Coronary artery (tissue), 2 donors: ENCODE results near the gene ATRNL1.

Experiments
- DNase-seq: peaks from one replicate; pipeline ENCODE4 v3.0.0-alpha.2; 2017; ENCODE audit warnings: low spot score
- H3K27ac ChIP-seq, 2 donors: fragments of 200-600 bp; sonication (generic); one replicate each; pipeline ENCODE4 v1.5.1; 2016 to 2019
- H3K4me3 ChIP-seq: fragments of 200-600 bp; sonication (generic); 2 replicates; pipeline ENCODE4 v1.5.1; 2016; ENCODE audit warnings: mild to moderate bottlenecking, moderate library complexity
- CTCF ChIP-seq: fragments of 200-600 bp; sonication (generic); IDR thresholded peaks from one replicate; pipeline ENCODE4 v1.5.1; 2019; ENCODE audit warnings: antibody characterized with exemption

Gene ATRNL1

GRCh38 chr10:115979576-115979975 lies 886.4 kb downstream of the ATRNL1 start:
- TF ChIP-seq CTCF: no peak
- no peak for DNase-seq
- no peak overlapping the region for H3K4me3 ChIP-seq
- no peak overlapping the region for H3K27ac ChIP-seq

- DNase-seq: no peak
- no peak for TF ChIP-seq CTCF
- Histone ChIP-seq H3K27ac (no peak overlapping the region), H3K4me3 (no peak overlapping the region)
Measured at GRCh38 chr10:115980470-115980869, 887.3 kb downstream of the ATRNL1 start.

GRCh38 chr10:115981081-115981480 lies 887.9 kb downstream of the ATRNL1 start:
- no peak for TF ChIP-seq CTCF
- Histone ChIP-seq H3K27ac (no peak overlapping the region), H3K4me3 (peak overlapping the region; percentile 19)
- no peak for DNase-seq

- no peak for DNase-seq
- Histone ChIP-seq H3K4me3 (no peak overlapping the region), H3K27ac (no peak overlapping the region)
- no peak for TF ChIP-seq CTCF
Measured at GRCh38 chr10:115982076-115982475, 888.9 kb downstream of the ATRNL1 start.

- DNase-seq: no peak
- no peak for TF ChIP-seq CTCF
- Histone ChIP-seq H3K27ac (no peak overlapping the region), H3K4me3 (no peak overlapping the region)
Measured at GRCh38 chr10:115982526-115982925, 889.4 kb downstream of the ATRNL1 start.

- no peak for DNase-seq
- Histone ChIP-seq H3K4me3 (no peak overlapping the region), H3K27ac (no peak overlapping the region)
- no peak for TF ChIP-seq CTCF
Measured at GRCh38 chr10:115985786-115986185, 892.6 kb downstream of the ATRNL1 start.

- no peak for DNase-seq
- no peak overlapping the region for H3K27ac ChIP-seq
- no peak for TF ChIP-seq CTCF
- no peak overlapping the region for H3K4me3 ChIP-seq
Measured at GRCh38 chr10:115988380-115988779, 895.2 kb downstream of the ATRNL1 start.
